Esophagus squamous epithelium (tissue), 4 donors: Measurements from ENCODE around the gene KCNK4.

ENCODE experiments used
- CTCF ChIP-seq, 6 experiments: fragments of 450-650 bp in 4 of 6; fragments of 200-600 bp in 2 of 6; sonication (generic) in 2 of 6; IDR thresholded peaks; one replicate each; pipeline ENCODE4 v1.5.1; 2016 to 2019; ENCODE audit warnings: antibody characterized with exemption in 6 of 6, mild to moderate bottlenecking in 4 of 6, moderate library complexity in 4 of 6
- POLR2A ChIP-seq, 4 donors: fragments of 450-650 bp; IDR thresholded peaks; one replicate each; pipeline ENCODE4 v1.6.1; 2017; ENCODE audit warnings: antibody characterized with exemption in 4 of 4, mild to moderate bottlenecking in 4 of 4, moderate library complexity in 3 of 4

- TF ChIP-seq POLR2A (IDR thresholded peaks at IDR 0.05), result no peak
- TF ChIP-seq CTCF (IDR thresholded peaks at IDR 0.05), result no peak
Observed at GRCh38 chr11:64251753-64252002, 39.4 kb upstream of the KCNK4 start.
